OCI-LY3 (cell line): ENCODE measurements around the gene TRIM2.

Source experiments
- CTCF ChIP-seq: fragments of 200-600, 300-600 bp; sonication (generic); IDR thresholded peaks from 2 replicates; pipeline ENCODE4 v1.5.1; 2014; ENCODE audit warnings: antibody characterized with exemption, low read length, low read depth
- EZH2phosphoT487 ChIP-seq: fragments of 200-600 bp; shearing (Covaris generic); IDR thresholded peaks from 2 replicates; pipeline ENCODE4 v1.6.1; 2018; ENCODE audit warnings: antibody characterized with exemption, mixed run types, low read depth

- TF ChIP-seq CTCF: no peak
- TF ChIP-seq EZH2phosphoT487: no peak
Measured at GRCh38 chr4:153283260-153283659, 79.0 kb downstream of the TRIM2 start.
